Measurements from ENCODE around the gene PLEKHA8. TPM values are rescaled to one million over a fixed set of nuclear protein-coding genes. Genes with fewer than 3 reads are reported as not detected.

The PLEKHA8 gene
- total and polyA plus RNA-seq, 10 donors: 1.4 to 13.6 (median 8.4) TPM

DNA sequence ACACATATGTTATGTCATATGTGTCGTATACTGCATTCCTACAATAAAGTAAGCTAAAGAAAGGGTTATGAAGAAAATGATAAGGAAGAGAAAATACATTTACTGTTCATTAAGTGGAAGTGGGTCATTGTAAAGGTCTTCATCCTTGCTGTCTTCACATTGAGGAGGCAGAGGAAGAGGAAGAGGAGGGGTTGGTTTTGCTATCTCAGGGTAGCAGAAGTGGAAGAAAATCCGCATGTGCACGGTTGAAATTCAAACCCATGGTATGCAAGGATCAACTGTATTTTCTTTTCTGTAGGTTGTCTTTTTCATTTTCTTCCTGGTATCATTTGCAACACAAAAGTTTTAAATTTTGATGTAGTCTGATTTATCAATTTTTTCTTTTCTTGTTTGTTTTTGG is 6.3 kb downstream of the PLEKHA8 start:
- H3K27ac ChIP-seq: no peak overlapping the region
- 74 to 83% (median 77%) methylated on average over 3 of the region's 3 CpGs for WGBS, 5 donors
- no peaks in the 10 kb centered on the region for H3K27me3 ChIP-seq (replicated peaks in 1 of 7)
- intact Hi-C loops (cut with DNase I; ENCODE audit: low total_unique reads): no loop called here
- H3K9me3 ChIP-seq: no peaks in the 10 kb centered on the region
- TF ChIP-seq POLR2AphosphoS5 (IDR thresholded peaks at IDR 0.05) (no peak), POLR2A (IDR thresholded peaks at IDR 0.05) (no peak)
- TF ChIP-seq, protein P1, sequence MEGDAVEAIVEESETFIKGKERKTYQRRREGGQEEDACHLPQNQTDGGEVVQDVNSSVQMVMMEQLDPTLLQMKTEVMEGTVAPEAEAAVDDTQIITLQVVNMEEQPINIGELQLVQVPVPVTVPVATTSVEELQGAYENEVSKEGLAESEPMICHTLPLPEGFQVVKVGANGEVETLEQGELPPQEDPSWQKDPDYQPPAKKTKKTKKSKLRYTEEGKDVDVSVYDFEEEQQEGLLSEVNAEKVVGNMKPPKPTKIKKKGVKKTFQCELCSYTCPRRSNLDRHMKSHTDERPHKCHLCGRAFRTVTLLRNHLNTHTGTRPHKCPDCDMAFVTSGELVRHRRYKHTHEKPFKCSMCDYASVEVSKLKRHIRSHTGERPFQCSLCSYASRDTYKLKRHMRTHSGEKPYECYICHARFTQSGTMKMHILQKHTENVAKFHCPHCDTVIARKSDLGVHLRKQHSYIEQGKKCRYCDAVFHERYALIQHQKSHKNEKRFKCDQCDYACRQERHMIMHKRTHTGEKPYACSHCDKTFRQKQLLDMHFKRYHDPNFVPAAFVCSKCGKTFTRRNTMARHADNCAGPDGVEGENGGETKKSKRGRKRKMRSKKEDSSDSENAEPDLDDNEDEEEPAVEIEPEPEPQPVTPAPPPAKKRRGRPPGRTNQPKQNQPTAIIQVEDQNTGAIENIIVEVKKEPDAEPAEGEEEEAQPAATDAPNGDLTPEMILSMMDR (IDR thresholded peaks at IDR 0.05 in 8 of 11, conservative IDR thresholded peaks at IDR 0.05 in 3 of 11): no peak
- no peaks in the 10 kb centered on the region for H3K36me3 ChIP-seq
- peaks cover 1 to 13% (median 7%) of the 10 kb centered on the region in 6 donors for H3K4me1 ChIP-seq
- DNase-seq: no peak
- no peak overlapping the region for H3K4me3 ChIP-seq

DNA sequence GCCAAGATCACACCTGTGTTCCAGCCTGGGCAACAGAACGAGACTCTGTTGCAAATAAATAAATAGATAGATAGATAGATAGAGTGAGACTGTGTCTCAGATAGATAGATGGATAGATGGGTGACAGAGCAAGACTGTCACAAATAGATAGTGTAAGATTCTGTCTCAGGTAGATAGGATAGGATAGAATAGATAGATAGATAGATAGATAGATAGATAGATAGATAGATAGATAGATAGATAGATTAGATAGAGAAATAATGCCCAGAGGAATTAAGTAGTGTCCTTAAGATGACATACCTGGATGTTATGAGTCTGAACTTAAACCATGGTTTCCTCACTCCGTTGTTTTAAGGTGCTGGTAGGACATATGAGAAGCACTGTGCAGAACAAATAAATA is 8.0 kb downstream of the PLEKHA8 start:
- Histone ChIP-seq H3K4me1 (no peaks in the 10 kb centered on the region), H3K9me3 (no peaks in the 10 kb centered on the region), H3K36me3 (no peaks in the 10 kb centered on the region), H3K27ac (no peak overlapping the region), H3K27me3 (replicated peaks in 1 of 7) (no peaks in the 10 kb centered on the region), H3K4me3 (no peak overlapping the region)
- intact Hi-C loops (cut with DNase I; ENCODE audit: low total_unique reads): no loop called here
- DNase-seq: no peak
- TF ChIP-seq POLR2A (IDR thresholded peaks at IDR 0.05): no peak
- TF ChIP-seq, protein P1 (IDR thresholded peaks at IDR 0.05 in 8 of 11, conservative IDR thresholded peaks at IDR 0.05 in 3 of 11): no peak
- no peak for TF ChIP-seq POLR2AphosphoS5 (IDR thresholded peaks at IDR 0.05)
- 74 to 95% (median 93%) methylated on average over 2 of the region's 2 CpGs for WGBS, 5 donors

DNA sequence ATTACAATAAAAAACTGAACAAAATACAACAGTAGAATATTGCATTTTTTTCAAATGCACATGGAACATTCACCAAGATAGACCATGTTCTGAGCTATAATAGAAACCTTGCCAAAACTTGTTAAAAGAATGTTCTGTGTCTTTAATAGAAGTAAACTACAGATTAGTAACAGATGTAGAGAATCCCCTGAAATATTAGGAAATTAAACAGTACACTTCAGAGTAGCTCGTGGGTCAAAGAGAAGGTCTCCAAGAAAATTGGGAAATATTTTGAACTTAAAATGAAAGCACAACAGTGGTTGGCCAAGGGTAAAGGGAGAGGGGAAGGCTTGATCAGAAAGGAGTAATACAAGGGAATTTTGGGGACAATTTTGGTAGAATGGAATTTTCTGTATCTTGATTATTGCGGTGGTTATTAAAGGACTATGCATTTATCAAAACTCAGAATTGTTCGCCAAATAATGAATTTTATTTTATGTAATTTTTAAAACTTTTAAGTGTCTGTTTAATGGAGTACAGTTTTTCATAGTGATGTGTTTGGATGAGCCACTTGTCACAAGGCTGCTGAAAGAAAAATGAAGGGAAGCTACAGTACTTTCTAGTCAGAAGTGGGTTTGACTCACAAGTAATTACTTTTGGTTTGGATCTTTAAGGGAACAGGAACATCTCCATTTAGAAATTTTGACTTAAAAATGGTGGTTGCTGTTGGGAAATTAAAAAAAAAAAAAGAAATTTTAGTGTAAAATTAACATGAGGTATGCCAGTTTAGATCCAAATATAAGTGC is 10.2 kb downstream of the PLEKHA8 start:
- DNase-seq: no peak

DNA sequence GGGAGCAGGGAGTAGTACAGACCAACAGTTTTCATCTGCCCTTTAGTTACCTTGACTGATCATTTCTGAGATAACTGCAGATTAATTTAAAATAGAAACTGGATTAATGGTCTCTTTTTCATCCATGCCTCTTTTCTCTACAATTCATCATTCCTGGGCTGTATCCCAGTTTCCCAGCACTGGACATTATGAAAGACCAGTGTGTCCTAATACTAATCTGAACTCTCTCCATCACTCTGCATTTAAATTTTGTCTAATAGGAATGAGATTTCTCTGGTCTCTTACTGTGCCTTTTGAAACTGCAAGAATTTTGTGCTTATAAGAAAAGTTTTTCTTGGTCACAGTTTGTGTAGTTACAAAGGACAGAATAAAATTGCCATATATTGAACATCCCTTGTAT is 12.7 kb downstream of the PLEKHA8 start:
- H3K9me3 ChIP-seq: no peaks in the 10 kb centered on the region

More for the DNA sequence above, 10.2 kb downstream of the PLEKHA8 start:
- 74 to 85% (median 82%) methylated on average over 3 of the region's 3 CpGs for WGBS, 5 donors
- H3K27ac ChIP-seq: no peak overlapping the region
- no peak overlapping the region for H3K4me3 ChIP-seq
- no peaks in the 10 kb centered on the region for H3K9me3 ChIP-seq
- no peaks in the 10 kb centered on the region for H3K36me3 ChIP-seq
- no peak for TF ChIP-seq POLR2A (IDR thresholded peaks at IDR 0.05)
- TF ChIP-seq, protein P1 (IDR thresholded peaks at IDR 0.05 in 8 of 11, conservative IDR thresholded peaks at IDR 0.05 in 3 of 11): no peak
- intact Hi-C loops (cut with DNase I; ENCODE audit: low total_unique reads): no loop called here
- H3K4me1 ChIP-seq: no peaks in the 10 kb centered on the region
- no peaks in the 10 kb centered on the region for H3K27me3 ChIP-seq (replicated peaks in 1 of 7)

More for the DNA sequence above, 12.7 kb downstream of the PLEKHA8 start:
- peaks cover 0 to 11% (median 4%) of the 10 kb centered on the region in 6 donors for H3K36me3 ChIP-seq
- intact Hi-C loops (cut with DNase I; ENCODE audit: low total_unique reads): no loop called here
- no peak overlapping the region for H3K27ac ChIP-seq
- no peak overlapping the region for H3K4me3 ChIP-seq
- no peaks in the 10 kb centered on the region for H3K4me1 ChIP-seq
- DNase-seq: no peak
- TF ChIP-seq POLR2A (IDR thresholded peaks at IDR 0.05): no peak
- TF ChIP-seq, protein P1 (IDR thresholded peaks at IDR 0.05 in 8 of 11, conservative IDR thresholded peaks at IDR 0.05 in 3 of 11): no peak
- no peak for TF ChIP-seq POLR2AphosphoS5 (IDR thresholded peaks at IDR 0.05)
- H3K27me3 ChIP-seq (replicated peaks in 1 of 7): no peaks in the 10 kb centered on the region
